IMR-90 (cell line): ENCODE measurements around the gene GABBR1.

Source experiments
- CTCF ChIP-seq: conservative IDR thresholded peaks from 2 replicates; pipeline ENCODE4 v1.5.1; 2012; ENCODE audit warnings: mild to moderate bottlenecking, low read depth, low read length, improper control_type of control experiment
- MXI1 ChIP-seq: IDR thresholded peaks from 2 replicates; pipeline ENCODE4 v1.6.1; 2012; ENCODE audit warnings: low read depth, mild to moderate bottlenecking, low read length, moderate library complexity, borderline replicate concordance
- SMC3 ChIP-seq: fragments of 150-350 bp; IDR thresholded peaks from 2 replicates; pipeline ENCODE4 v1.6.1; 2016; ENCODE audit warnings: low read depth, mild to moderate bottlenecking, antibody characterized with exemption, low read length, moderate library complexity
- TF ChIP-seq, protein P1 (sequence below): fragments of 150-350 bp; IDR thresholded peaks from 2 replicates; pipeline ENCODE4 v1.6.1; 2017; ENCODE audit warnings: mild to moderate bottlenecking, antibody characterized with exemption, low read length, low read depth

DNA sequence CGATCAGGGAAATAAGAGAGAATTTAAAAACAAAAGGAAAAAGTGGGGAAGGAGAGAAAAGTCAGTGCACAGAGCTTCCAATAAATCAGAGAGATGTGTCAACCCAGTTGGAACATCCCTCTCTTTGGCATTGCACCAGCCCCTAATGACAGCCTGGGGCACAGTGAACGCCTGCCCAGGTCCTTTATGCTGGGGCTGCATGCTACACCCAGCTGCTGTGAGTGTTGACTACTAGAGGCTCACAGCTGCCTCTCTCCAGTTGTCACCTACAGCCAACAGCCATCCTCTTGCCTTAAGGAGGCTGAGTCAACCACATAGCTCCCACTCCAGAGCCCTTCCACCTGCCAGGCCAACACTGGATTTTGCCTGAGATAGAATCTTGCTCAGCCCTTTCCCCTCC, 29.1 kb downstream of the GABBR1 start:
- TF ChIP-seq CTCF (no peak), MXI1 (no peak), SMC3 (no peak)
- TF ChIP-seq, protein P1, sequence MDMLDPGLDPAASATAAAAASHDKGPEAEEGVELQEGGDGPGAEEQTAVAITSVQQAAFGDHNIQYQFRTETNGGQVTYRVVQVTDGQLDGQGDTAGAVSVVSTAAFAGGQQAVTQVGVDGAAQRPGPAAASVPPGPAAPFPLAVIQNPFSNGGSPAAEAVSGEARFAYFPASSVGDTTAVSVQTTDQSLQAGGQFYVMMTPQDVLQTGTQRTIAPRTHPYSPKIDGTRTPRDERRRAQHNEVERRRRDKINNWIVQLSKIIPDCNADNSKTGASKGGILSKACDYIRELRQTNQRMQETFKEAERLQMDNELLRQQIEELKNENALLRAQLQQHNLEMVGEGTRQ = no peak
